ENCODE data around the gene OIT3. TPM values are rescaled to one million over a fixed set of nuclear protein-coding genes. Genes with fewer than 3 reads are reported as not detected.

OIT3 gene
- total and polyA plus RNA-seq, 7 experiments from 2014 or later, result 0.49 TPM; not detected in 6

GRCh38 chr10:72924351-72924750 lies 30.8 kb downstream of the OIT3 start:
- no peak for DNase-seq
- Mint-ChIP-seq H3K36me3 (peaks cover 1 to 19% (median 16%) of the 10 kb centered on the region in 5 donors), H3K27me3 (peaks cover 4 to 26% (median 12%) of the 10 kb centered on the region in 5 donors), H3K4me3 (no peak overlapping the region), H3K27ac (no peak overlapping the region), H3K9me3 (peaks cover 0 to 30% (median 15%) of the 10 kb centered on the region in 11 donors), H3K4me1 (no peaks in the 10 kb centered on the region)
- ATAC-seq, result no peak
- ChIA-PET POLR2A (no interaction called here), CTCF (no interaction called here)
- Histone ChIP-seq H3K4me3 (ENCODE audit: low read length) (no peak overlapping the region), H3K9me3 (ENCODE audit: control insufficient read depth in 2 of 3, low read length in 3 of 3) (no peaks in the 10 kb centered on the region), H3K27ac (ENCODE audit: low read depth, low read length) (no peak overlapping the region), H3K4me1 (ENCODE audit: control insufficient read depth in 2 of 2, insufficient read depth in 2 of 2, low read length in 2 of 2) (no peaks in the 10 kb centered on the region), H3K27me3 (ENCODE audit: control insufficient read depth in 2 of 2, insufficient read depth in 2 of 2, low read length in 2 of 2) (peaks cover 0 to 3% of the 10 kb centered on the region in 2 donors), H3K36me3 (ENCODE audit: control insufficient read depth in 2 of 3, insufficient read depth in 3 of 3, low read length in 3 of 3) (no peaks in the 10 kb centered on the region)
- intact Hi-C loops (cut with micrococcal nuclease), result no loop called here

- no peaks in the 10 kb centered on the region for H3K36me3 ChIP-seq (ENCODE audit: control insufficient read depth in 2 of 3, insufficient read depth in 3 of 3, low read length in 3 of 3)
- H3K4me1 ChIP-seq (ENCODE audit: control insufficient read depth in 2 of 2, insufficient read depth in 2 of 2, low read length in 2 of 2), result no peaks in the 10 kb centered on the region
- intact Hi-C loops (cut with micrococcal nuclease), result no loop called here
- no peak overlapping the region for H3K4me3 ChIP-seq (ENCODE audit: low read length)
- CTCF ChIA-PET, result no interaction called here
- H3K9me3 ChIP-seq (ENCODE audit: control insufficient read depth in 2 of 3, low read length in 3 of 3), result no peaks in the 10 kb centered on the region
- no peak for ATAC-seq
- no peak overlapping the region for H3K4me3 Mint-ChIP-seq
- peaks cover 0 to 17% (median 9%) of the 10 kb centered on the region in 11 donors for H3K9me3 Mint-ChIP-seq
- H3K36me3 Mint-ChIP-seq, result peaks cover 1 to 13% (median 9%) of the 10 kb centered on the region in 5 donors
- H3K27me3 Mint-ChIP-seq, result peaks cover 0 to 13% (median 8%) of the 10 kb centered on the region in 5 donors
- no peaks in the 10 kb centered on the region for H3K4me1 Mint-ChIP-seq
- DNase-seq, result no peak
- POLR2A ChIA-PET, result no interaction called here
- no peak overlapping the region for H3K27ac Mint-ChIP-seq
- H3K27me3 ChIP-seq (ENCODE audit: control insufficient read depth in 2 of 2, insufficient read depth in 2 of 2, low read length in 2 of 2), result peaks cover 0 to 3% of the 10 kb centered on the region in 2 donors
- no peak overlapping the region for H3K27ac ChIP-seq (ENCODE audit: low read depth, low read length)
Measured at GRCh38 chr10:72925951-72926465, 32.5 kb downstream of the OIT3 start.

- Histone ChIP-seq H3K27me3 (ENCODE audit: control insufficient read depth in 2 of 2, insufficient read depth in 2 of 2, low read length in 2 of 2) (peaks cover 0 to 3% of the 10 kb centered on the region in 2 donors), H3K9me3 (ENCODE audit: control insufficient read depth in 2 of 3, low read length in 3 of 3) (no peaks in the 10 kb centered on the region), H3K4me1 (ENCODE audit: control insufficient read depth in 2 of 2, insufficient read depth in 2 of 2, low read length in 2 of 2) (no peaks in the 10 kb centered on the region), H3K4me3 (ENCODE audit: low read length) (no peak overlapping the region), H3K36me3 (ENCODE audit: control insufficient read depth in 2 of 3, insufficient read depth in 3 of 3, low read length in 3 of 3) (no peaks in the 10 kb centered on the region), H3K27ac (ENCODE audit: low read depth, low read length) (no peak overlapping the region)
- no peak for ATAC-seq
- intact Hi-C loops (cut with micrococcal nuclease), result no loop called here
- ChIA-PET CTCF (no interaction called here), POLR2A (no interaction called here)
- Mint-ChIP-seq H3K9me3 (peaks cover 0 to 3% (median under 1%) of the 10 kb centered on the region in 11 donors), H3K27ac (no peak overlapping the region), H3K4me3 (no peak overlapping the region), H3K27me3 (peaks cover 0 to 13% (median 1%) of the 10 kb centered on the region in 5 donors), H3K36me3 (peaks cover 0 to 5% (median under 1%) of the 10 kb centered on the region in 5 donors), H3K4me1 (no peaks in the 10 kb centered on the region)
- DNase-seq, result no peak
Measured at GRCh38 chr10:72927485-72927884, 33.9 kb downstream of the OIT3 start.

DNA sequence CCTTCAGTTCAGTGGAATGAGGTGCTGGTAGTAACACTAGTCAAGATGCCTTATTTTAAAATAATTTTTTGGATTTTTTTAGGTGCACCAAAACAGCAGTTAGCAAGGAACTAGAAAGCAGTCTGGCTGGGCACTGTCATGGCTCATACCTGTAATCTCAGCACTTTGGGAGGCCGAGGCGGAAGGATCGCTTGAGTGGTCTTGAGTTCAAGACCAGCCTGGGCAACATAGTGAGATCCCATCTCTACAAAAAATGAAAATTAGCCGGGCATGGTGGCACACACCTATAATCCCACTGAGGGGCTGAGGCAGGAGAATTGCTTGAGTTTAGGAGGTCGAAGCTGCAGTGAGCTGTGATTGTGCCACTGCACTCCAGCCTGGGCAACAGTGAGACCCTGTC lies 35.3 kb downstream of the OIT3 start:
- H3K27me3 Mint-ChIP-seq, result peaks cover 0 to 13% (median 0%) of the 10 kb centered on the region in 5 donors
- no peaks in the 10 kb centered on the region for H3K4me1 Mint-ChIP-seq
- H3K36me3 ChIP-seq (ENCODE audit: control insufficient read depth in 2 of 3, insufficient read depth in 3 of 3, low read length in 3 of 3), result no peaks in the 10 kb centered on the region
- H3K4me3 ChIP-seq (ENCODE audit: low read length), result no peak overlapping the region
- DNase-seq (no peak), ATAC-seq (no peak)
- H3K36me3 Mint-ChIP-seq, result peaks cover 0 to 3% (median 0%) of the 10 kb centered on the region in 5 donors
- POLR2A ChIA-PET, result no interaction called here
- no peaks in the 10 kb centered on the region for H3K4me1 ChIP-seq (ENCODE audit: control insufficient read depth in 2 of 2, insufficient read depth in 2 of 2, low read length in 2 of 2)
- CTCF ChIA-PET, result no interaction called here
- H3K27me3 ChIP-seq (ENCODE audit: control insufficient read depth in 2 of 2, insufficient read depth in 2 of 2, low read length in 2 of 2), result no peaks in the 10 kb centered on the region
- intact Hi-C loops (cut with micrococcal nuclease), result no loop called here
- H3K4me3 Mint-ChIP-seq, result no peak overlapping the region
- no peak overlapping the region for H3K27ac Mint-ChIP-seq
- H3K9me3 Mint-ChIP-seq, result no peaks in the 10 kb centered on the region
- no peaks in the 10 kb centered on the region for H3K9me3 ChIP-seq (ENCODE audit: control insufficient read depth in 2 of 3, low read length in 3 of 3)
- no peak overlapping the region for H3K27ac ChIP-seq (ENCODE audit: low read depth, low read length)

GRCh38 chr10:72930276-72930675 lies 36.7 kb downstream of the OIT3 start:
- no peak overlapping the region for H3K4me3 Mint-ChIP-seq

GRCh38 chr10:72932259-72933015 lies 38.9 kb downstream of the OIT3 start:
- intact Hi-C loops (cut with micrococcal nuclease), result no loop called here
- Mint-ChIP-seq H3K9me3 (no peaks in the 10 kb centered on the region), H3K27me3 (peaks cover 0 to 20% (median 0%) of the 10 kb centered on the region in 5 donors), H3K27ac (no peak overlapping the region), H3K36me3 (peaks cover 0 to 3% (median 0%) of the 10 kb centered on the region in 5 donors), H3K4me3 (no peak overlapping the region), H3K4me1 (no peaks in the 10 kb centered on the region)
- ChIA-PET POLR2A (no interaction called here), CTCF (no interaction called here)
- Histone ChIP-seq H3K27ac (ENCODE audit: low read depth, low read length) (no peak overlapping the region), H3K4me3 (ENCODE audit: low read length) (no peak overlapping the region), H3K9me3 (ENCODE audit: control insufficient read depth in 2 of 3, low read length in 3 of 3) (no peaks in the 10 kb centered on the region), H3K27me3 (ENCODE audit: control insufficient read depth in 2 of 2, insufficient read depth in 2 of 2, low read length in 2 of 2) (no peaks in the 10 kb centered on the region), H3K36me3 (ENCODE audit: control insufficient read depth in 2 of 3, insufficient read depth in 3 of 3, low read length in 3 of 3) (no peaks in the 10 kb centered on the region), H3K4me1 (ENCODE audit: control insufficient read depth in 2 of 2, insufficient read depth in 2 of 2, low read length in 2 of 2) (no peaks in the 10 kb centered on the region)
- DNase-seq (no peak), ATAC-seq (no peak)

More at GRCh38 chr10:72930276-72930675, 36.7 kb downstream of the OIT3 start:
- no peaks in the 10 kb centered on the region for H3K9me3 Mint-ChIP-seq
- ATAC-seq, result no peak
- no peak overlapping the region for H3K27ac Mint-ChIP-seq
- H3K4me1 Mint-ChIP-seq, result no peaks in the 10 kb centered on the region
- H3K27me3 ChIP-seq (ENCODE audit: control insufficient read depth in 2 of 2, insufficient read depth in 2 of 2, low read length in 2 of 2), result no peaks in the 10 kb centered on the region
- ChIA-PET CTCF (no interaction called here), POLR2A (no interaction called here)
- H3K36me3 ChIP-seq (ENCODE audit: control insufficient read depth in 2 of 3, insufficient read depth in 3 of 3, low read length in 3 of 3), result no peaks in the 10 kb centered on the region
- no peaks in the 10 kb centered on the region for H3K4me1 ChIP-seq (ENCODE audit: control insufficient read depth in 2 of 2, insufficient read depth in 2 of 2, low read length in 2 of 2)
- H3K36me3 Mint-ChIP-seq, result no peaks in the 10 kb centered on the region
- H3K9me3 ChIP-seq (ENCODE audit: control insufficient read depth in 2 of 3, low read length in 3 of 3), result no peaks in the 10 kb centered on the region
- H3K27ac ChIP-seq (ENCODE audit: low read depth, low read length), result no peak overlapping the region
- DNase-seq, result no peak
- intact Hi-C loops (cut with micrococcal nuclease), result no loop called here
- peaks cover 0 to 13% (median under 1%) of the 10 kb centered on the region in 5 donors for H3K27me3 Mint-ChIP-seq
- no peak overlapping the region for H3K4me3 ChIP-seq (ENCODE audit: low read length)

DNA sequence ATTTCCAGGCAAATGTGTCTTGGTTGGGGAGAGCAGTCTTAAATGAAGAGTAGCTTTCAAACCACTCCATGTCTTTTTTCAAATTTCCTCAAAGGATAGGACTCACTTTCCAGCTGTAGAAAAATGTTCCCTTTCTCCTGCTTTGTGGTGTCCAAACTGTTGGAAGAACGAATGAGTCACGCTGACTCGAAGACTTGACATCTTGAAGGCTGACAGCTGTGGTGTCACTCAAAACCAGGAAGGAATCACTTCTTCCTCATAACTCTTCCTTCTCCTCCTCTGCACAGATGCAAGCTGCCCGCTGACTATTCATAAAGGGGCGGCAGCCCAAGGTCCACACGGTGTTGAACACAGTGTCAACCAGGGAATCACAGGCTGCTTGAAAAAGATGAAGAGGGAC lies 41.8 kb downstream of the OIT3 start:
- no peaks in the 10 kb centered on the region for H3K4me1 ChIP-seq (ENCODE audit: control insufficient read depth in 2 of 2, insufficient read depth in 2 of 2, low read length in 2 of 2)
- H3K4me3 Mint-ChIP-seq, result no peak overlapping the region
- no peaks in the 10 kb centered on the region for H3K36me3 ChIP-seq (ENCODE audit: control insufficient read depth in 2 of 3, insufficient read depth in 3 of 3, low read length in 3 of 3)
- no peaks in the 10 kb centered on the region for H3K9me3 ChIP-seq (ENCODE audit: control insufficient read depth in 2 of 3, low read length in 3 of 3)
- ATAC-seq, result no peak
- peaks cover 0 to 3% (median 0%) of the 10 kb centered on the region in 5 donors for H3K36me3 Mint-ChIP-seq
- H3K27me3 ChIP-seq (ENCODE audit: control insufficient read depth in 2 of 2, insufficient read depth in 2 of 2, low read length in 2 of 2), result no peaks in the 10 kb centered on the region
- intact Hi-C loops (cut with micrococcal nuclease), result no loop called here
- H3K27ac ChIP-seq (ENCODE audit: low read depth, low read length), result no peak overlapping the region
- H3K4me3 ChIP-seq (ENCODE audit: low read length), result no peak overlapping the region
- H3K4me1 Mint-ChIP-seq, result no peaks in the 10 kb centered on the region
- POLR2A ChIA-PET, result no interaction called here
- CTCF ChIA-PET, result no interaction called here
- DNase-seq, result no peak
- H3K9me3 Mint-ChIP-seq, result no peaks in the 10 kb centered on the region
- H3K27me3 Mint-ChIP-seq, result peaks cover 0 to 22% (median 0%) of the 10 kb centered on the region in 5 donors
- no peak overlapping the region for H3K27ac Mint-ChIP-seq
